Activated CD4-positive, alpha-beta T cell treated with anti-CD3 and anti-CD28 coated beads, Interleukin-2, Interleukin-4, amounts not matched to agents 100 ng/mL and 50 ng/mL, durations not matched to agents 16 hours and 8 hours (primary cell): Measurements from ENCODE around the gene KLHL22.
A peak's percentile ranks its signal among the peaks of the same experiment; 100 is the strongest.
"Not testable (repeated sequence)": the region's sequence is repeated elsewhere in the genome, so short reads cannot be mapped to it uniquely, and the experiment has no call there.

Experiments used
- DNase-seq: peaks from one replicate; pipeline ENCODE4 v3.0.0-alpha.2; 2020; ENCODE audit warnings: low spot score

KLHL22 gene

GRCh38 chr22:20494978-20495860, at the start of gene KLHL22:
Gene KLHL22 (minus strand): TSS chr22:20495795. CDS start chr22:20489211, 6,584 bp downstream.
- peak; percentile 17 for DNase-seq

GRCh38 chr22:20545318-20545634, 49.7 kb upstream of the KLHL22 start:
- DNase-seq = not testable (repeated sequence)

- DNase-seq = no peak
These were observed 47.1 kb upstream of the KLHL22 start for GRCh38 chr22:20542736-20543135.

- DNase-seq = no peak
These were observed 46.5 kb upstream of the KLHL22 start for GRCh38 chr22:20542055-20542454.

GRCh38 chr22:20538875-20539274, 43.3 kb upstream of the KLHL22 start:
- DNase-seq = not testable (repeated sequence)

GRCh38 chr22:20537983-20538382, 42.4 kb upstream of the KLHL22 start:
- no peak for DNase-seq

- no peak for DNase-seq
These were observed 41.7 kb upstream of the KLHL22 start for GRCh38 chr22:20537325-20537756.

- no peak for DNase-seq
These were observed 41.2 kb upstream of the KLHL22 start for GRCh38 chr22:20536590-20537324.

- DNase-seq = no peak
These were observed 38.3 kb upstream of the KLHL22 start for GRCh38 chr22:20533879-20534265.

- DNase-seq = no peak
These were observed 37.7 kb upstream of the KLHL22 start for GRCh38 chr22:20533095-20533878.

- DNase-seq = no peak
These were observed 36.8 kb upstream of the KLHL22 start for GRCh38 chr22:20532256-20532993.

- DNase-seq = no peak
These were observed 36.0 kb upstream of the KLHL22 start for GRCh38 chr22:20531404-20532201.

GRCh38 chr22:20531154-20531403, 35.5 kb upstream of the KLHL22 start:
- no peak for DNase-seq

- DNase-seq = no peak
These were observed 35.0 kb upstream of the KLHL22 start for GRCh38 chr22:20530368-20531153.

GRCh38 chr22:20528405-20528978, 32.9 kb upstream of the KLHL22 start:
- DNase-seq = no peak

- DNase-seq = no peak
These were observed 31.2 kb upstream of the KLHL22 start for GRCh38 chr22:20526628-20527355.

- DNase-seq = no peak
These were observed 30.7 kb upstream of the KLHL22 start for GRCh38 chr22:20526305-20526627.

- no peak for DNase-seq
These were observed 29.5 kb upstream of the KLHL22 start for GRCh38 chr22:20525048-20525447.

GRCh38 chr22:20524004-20524481, 28.4 kb upstream of the KLHL22 start:
- no peak for DNase-seq
